A549 (cell line): ENCODE measurements around the gene TRMT1. TPM values are rescaled to one million over a fixed set of nuclear protein-coding genes. Genes with fewer than 3 reads are reported as not detected.
"Not testable (repeated sequence)": the region's sequence is repeated elsewhere in the genome, so short reads cannot be mapped to it uniquely, and the experiment has no call there.

Experiments
- ATAC-seq, 2 experiments: fragments of 200-7000 bp in 1 of 2; fragments of >200 bp in 1 of 2; cut with Nextera tagmentation in 1 of 2; cut with Tn5 transposase in 1 of 2; 3 replicates each; pipeline versions ENCODE4 v1.8.0 to v1.9.1; 2018 to 2020; ENCODE audit warnings: mild to moderate bottlenecking in 1 of 2, moderate library complexity in 1 of 2
- CTCF ChIA-PET: fragments of 300-600 bp; sonication (Branson Sonifier 250); formaldehyde crosslinking; extraction: SDS; loops from one replicate; lab custom pipeline; 2021; ENCODE audit warnings: antibody characterized with exemption, inconsistent platforms; lab: Yijun Ruan, JAX
- POLR2A ChIA-PET: fragments of 350-600 bp; formaldehyde crosslinking; extraction: SDS; loops from one replicate; lab custom pipeline; 2021; ENCODE audit warnings: antibody characterized with exemption, inconsistent platforms; lab: Yijun Ruan, JAX
- DNase-seq, 2 experiments: peaks; one replicate each; pipeline versions ENCODE4 v3.0.0 to v3.0.0-alpha.2; 2011 to 2016; ENCODE audit warnings: low read depth in 1 of 2, low spot score in 1 of 2
- FAIRE-seq: peaks from 2 replicates; lab custom pipeline; 2011; peaks lifted over from hg19 to GRCh38; lab: Jason Lieb, UNC
- H3K27ac ChIP-seq, 2 experiments: fragments of >200 bp; sonication (Bioruptor Twin); formaldehyde crosslinking; 3 replicates each; pipeline ENCODE4 v1.5.1; 2016 to 2017
- H3K4me1 ChIP-seq: fragments of >200 bp; sonication (Bioruptor Twin); formaldehyde crosslinking; 3 replicates; pipeline ENCODE4 v1.6.1; 2016
- H3K4me2 ChIP-seq: fragments of >200 bp; sonication (Bioruptor Twin); formaldehyde crosslinking; 3 replicates; pipeline ENCODE4 v1.6.1; 2016
- H3K4me3 ChIP-seq: fragments of >200 bp; sonication (Bioruptor Twin); formaldehyde crosslinking; 3 replicates; pipeline ENCODE4 v1.5.1; 2016
- H3K9me3 ChIP-seq: fragments of >200 bp; sonication (Bioruptor Twin); formaldehyde crosslinking; 3 replicates; pipeline ENCODE4 v1.6.1; 2016
- BHLHE40 ChIP-seq: IDR thresholded peaks from 2 replicates; pipeline ENCODE4 v1.6.1; 2012; ENCODE audit warnings: low read depth, low read length, inconsistent platforms
- CBX8 ChIP-seq: fragments of 200-600 bp; sonication (generic); IDR thresholded peaks from 2 replicates; pipeline ENCODE4 v1.6.1; 2016
- CEBPB ChIP-seq, 2 experiments: fragments of >200 bp in 1 of 2; sonication (Bioruptor Twin) in 1 of 2; formaldehyde crosslinking in 1 of 2; IDR thresholded peaks; 2 replicates each; pipeline ENCODE4 v1.6.1; 2012 to 2016
- CHD4 ChIP-seq: fragments of 200-600 bp; sonication (generic); IDR thresholded peaks from 2 replicates; pipeline ENCODE4 v1.6.1; 2016; ENCODE audit warnings: antibody characterized with exemption, mild to moderate bottlenecking, borderline replicate concordance
- FOSB ChIP-seq: fragments of 250-450 bp; sonication (Bioruptor Pico); IDR thresholded peaks from 2 replicates; pipeline ENCODE4 v1.5.0; 2020; ENCODE audit warnings: mild to moderate bottlenecking, moderate library complexity
- FOSL2 ChIP-seq, 2 experiments: fragments of 450-650 bp in 1 of 2; fragments of >200 bp in 1 of 2; sonication (Bioruptor Twin) in 1 of 2; formaldehyde crosslinking; IDR thresholded peaks; 2 replicates each; pipeline versions ENCODE4 v1.5.0 to v1.6.1; 2016 to 2020; ENCODE audit warnings: mild to moderate bottlenecking in 1 of 2, moderate library complexity in 1 of 2
- HES2 ChIP-seq: fragments of >200 bp; sonication (Bioruptor Twin); formaldehyde crosslinking; IDR thresholded peaks from 2 replicates; pipeline ENCODE4 v1.6.1; 2016
- HOXA7 ChIP-seq: fragments of 250-450 bp; sonication (Bioruptor Pico); IDR thresholded peaks from 2 replicates; pipeline ENCODE4 v1.5.0; 2020; ENCODE audit warnings: mild to moderate bottlenecking, moderate library complexity
- JUN ChIP-seq, 2 experiments: fragments of >200 bp; sonication (Bioruptor Twin); formaldehyde crosslinking; IDR thresholded peaks; 2 replicates in 1 of 2; 3 replicates in 1 of 2; pipeline ENCODE4 v1.6.1; 2016 to 2017
- KDM5A ChIP-seq: fragments of 200-600 bp; sonication (generic); IDR thresholded peaks from 2 replicates; pipeline ENCODE4 v1.6.1; 2016; ENCODE audit warnings: antibody characterized with exemption, mild to moderate bottlenecking
- MYC ChIP-seq: IDR thresholded peaks from 2 replicates; pipeline ENCODE4 v1.6.1; 2012; ENCODE audit warnings: mild to moderate bottlenecking, inconsistent platforms, low read length, improper control_type of control experiment, borderline replicate concordance
- NPAS2 ChIP-seq: fragments of 250-450 bp; sonication (Bioruptor Pico); IDR thresholded peaks from 2 replicates; pipeline ENCODE4 v1.8.0; 2022; ENCODE audit warnings: mild to moderate bottlenecking, moderate library complexity, borderline replicate concordance
- PHF8 ChIP-seq: fragments of 200-600 bp; sonication (generic); IDR thresholded peaks from 2 replicates; pipeline ENCODE4 v1.6.1; 2016; ENCODE audit warnings: low read depth, mild to moderate bottlenecking, antibody characterized with exemption, moderate library complexity, borderline replicate concordance
- RARB ChIP-seq: fragments of 250-450 bp; sonication (Bioruptor Pico); IDR thresholded peaks from 2 replicates; pipeline ENCODE4 v1.8.0; 2021; ENCODE audit warnings: mild to moderate bottlenecking, moderate library complexity
- TFCP2L1 ChIP-seq: fragments of 250-450 bp; sonication (Bioruptor Pico); IDR thresholded peaks from 2 replicates; pipeline ENCODE4 v1.5.0; 2021; ENCODE audit warnings: mild to moderate bottlenecking
- ZC3H11A ChIP-seq: fragments of 450-650 bp; IDR thresholded peaks from 2 replicates; pipeline ENCODE4 v1.6.1; 2014; ENCODE audit warnings: antibody characterized with exemption, mild to moderate bottlenecking
- ZNF302 ChIP-seq: fragments of 250-450 bp; sonication (Bioruptor Pico); IDR thresholded peaks from 2 replicates; pipeline ENCODE4 v1.9.0; 2021; ENCODE audit warnings: inconsistent platforms, mild to moderate bottlenecking, moderate library complexity
- ZSCAN20 ChIP-seq: fragments of 250-450 bp; sonication (Bioruptor Pico); IDR thresholded peaks from 2 replicates; pipeline ENCODE4 v1.8.0; 2022; ENCODE audit warnings: mild to moderate bottlenecking, moderate library complexity
- WGBS: methylation state at CpG from one replicate; pipeline ENCODE4 v1.1.6; 2017; ENCODE audit errors: missing lambda C conversion rate; 5-methylcytosine and 5-hydroxymethylcytosine counted together
- polyA plus RNA-seq, 4 experiments: library from polyadenylated mRNA; depleted of rRNA in 3 of 4; stranded (reverse); fragments of >200 nt; fragmentation: RNase III in 1 of 4; extraction: RNeasy Plus Mini Kit Qiagen cat#74134 plus additional on column Dnase treatment in 1 of 4; gene quantifications; 2 replicates in 3 of 4; 3 replicates in 1 of 4; pipeline ENCODE4 v1.2.3, GENCODE V29; 2011 to 2017
- TF ChIP-seq, protein P1 (sequence below): IDR thresholded peaks from 2 replicates; pipeline ENCODE4 v1.6.1; 2012; ENCODE audit warnings: low read depth, borderline replicate concordance
- TF ChIP-seq, protein P2 (sequence below): fragments of 450-650 bp; IDR thresholded peaks from 2 replicates; pipeline ENCODE4 v1.6.1; 2014; ENCODE audit warnings: antibody characterized with exemption
- TF ChIP-seq, protein P3 (sequence below): fragments of 250-450 bp; sonication (Bioruptor Pico); IDR thresholded peaks from 2 replicates; pipeline ENCODE4 v1.5.0; 2021; ENCODE audit warnings: mild to moderate bottlenecking, moderate library complexity, borderline replicate concordance

TRMT1 gene
- polyA plus RNA-seq, 2 of the 4 experiments (the other 2 are of a cell fraction) = 18.2 to 29.8 TPM

DNA sequence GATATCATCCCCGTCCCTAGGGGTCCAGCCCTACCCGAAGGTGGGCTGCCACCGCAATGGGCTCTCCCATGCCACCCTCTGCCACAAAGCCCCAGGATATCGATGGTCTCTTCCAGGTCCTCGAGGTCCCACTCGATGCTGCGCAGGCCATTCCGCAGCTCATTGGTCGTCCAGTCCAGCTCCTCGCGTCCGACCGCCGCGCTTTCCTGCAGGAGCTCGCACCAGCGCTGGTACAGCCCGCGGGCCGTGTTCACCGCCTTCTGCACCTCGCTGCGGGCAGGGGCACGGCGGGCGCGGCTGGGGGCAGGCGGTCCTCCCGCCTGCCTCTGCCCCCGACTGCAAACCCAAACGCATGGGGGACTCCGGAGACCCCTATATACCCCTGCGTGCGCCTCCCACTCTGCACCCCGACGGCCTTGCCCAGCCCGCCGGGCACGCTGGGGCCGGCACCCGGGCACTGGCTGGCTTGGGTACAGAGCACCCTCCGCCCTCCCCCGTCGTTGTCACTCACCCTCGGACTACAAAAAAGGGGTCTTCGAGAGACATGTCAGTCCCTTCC, 33.2 kb upstream of the TRMT1 start:
- peak; percentile 6 to 12; a peak in 5 of 6 replicates for ATAC-seq
- 10% methylated on average over 2 of the region's 46 CpGs for WGBS
- no peak for FAIRE-seq
- Histone ChIP-seq H3K4me3 (peak overlapping the region; percentile 95), H3K4me1 (peaks cover 8% of the 10 kb centered on the region; the same call in 1 of the 3 replicates), H3K4me2 (peak overlapping the region; percentile 98), H3K27ac (peak overlapping the region; percentile 99 to 100), H3K9me3 (no peaks in the 10 kb centered on the region)
- CTCF ChIA-PET = interaction anchor here (0.6 to 2.5 kb wide), 10 partner anchors 14 to 184 kb away, joined by 3 to 12 read pairs (median 5); no protein-coding TSS in a partner anchor
- TF ChIP-seq PHF8 (peak; percentile 37; the same call in 1 of the 2 replicates), KDM5A (0 out of 2 replicates have a peak, but pooled peaks have one; percentile 26), CBX8 (no peak), FOSL2 (IDR thresholded peaks at IDR 0.05) (no peak), FOSL2 (CRISPR knock-in tag; IDR thresholded peaks at IDR 0.05) (no peak), BHLHE40 (no peak)
- TF ChIP-seq, protein P1, sequence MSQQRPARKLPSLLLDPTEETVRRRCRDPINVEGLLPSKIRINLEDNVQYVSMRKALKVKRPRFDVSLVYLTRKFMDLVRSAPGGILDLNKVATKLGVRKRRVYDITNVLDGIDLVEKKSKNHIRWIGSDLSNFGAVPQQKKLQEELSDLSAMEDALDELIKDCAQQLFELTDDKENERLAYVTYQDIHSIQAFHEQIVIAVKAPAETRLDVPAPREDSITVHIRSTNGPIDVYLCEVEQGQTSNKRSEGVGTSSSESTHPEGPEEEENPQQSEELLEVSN = 0 out of 2 replicates have a peak, but pooled peaks have one; percentile 39
- POLR2A ChIA-PET = interaction anchor here (1.0 to 2.2 kb wide), 2 partner anchors 14 to 30 kb away, joined by 3 to 25 read pairs; no protein-coding TSS in a partner anchor
- peak in 1 of 2 experiments; percentile 52 for DNase-seq

GRCh38 chr19:13149173-13149627, 32.7 kb upstream of the TRMT1 start:
- peak overlapping the region; percentile 98 for H3K4me2 ChIP-seq
- not testable (repeated sequence) for ATAC-seq, H3K9me3 ChIP-seq, H3K4me1 ChIP-seq, DNase-seq, FAIRE-seq
- peak overlapping the region; percentile 95 for H3K4me3 ChIP-seq
- H3K27ac ChIP-seq = peak overlapping the region; percentile 99 to 100
- ChIA-PET POLR2A (interaction anchor here (1.0 to 2.2 kb wide), 2 partner anchors 14 to 29 kb away, joined by 3 to 25 read pairs; no protein-coding TSS in a partner anchor), CTCF (interaction anchor here (1.0 to 2.5 kb wide), 5 partner anchors 18 to 113 kb away, joined by 4 to 12 read pairs (median 6); no protein-coding TSS in a partner anchor)
- 45% methylated on average over 16 of the region's 17 CpGs for WGBS

GRCh38 chr19:13146763-13147563, 30.4 kb upstream of the TRMT1 start:
- no peak for FAIRE-seq
- Histone ChIP-seq H3K4me2 (no peak overlapping the region), H3K27ac (peak overlapping the region in 1 of 2 experiments; percentile 35; a peak in 1 of 6 replicates), H3K4me3 (no peak overlapping the region), H3K4me1 (peaks cover 18% of the 10 kb centered on the region; the same call in 2 of the 3 replicates), H3K9me3 (no peaks in the 10 kb centered on the region)
- TF ChIP-seq CEBPB (IDR thresholded peaks at IDR 0.05) = peak in 1 of 2 experiments; percentile 41; a peak in 1 of 4 replicates
- no peak for TF ChIP-seq FOSL2 (IDR thresholded peaks at IDR 0.05)
- no peak for TF ChIP-seq FOSL2 (CRISPR knock-in tag; IDR thresholded peaks at IDR 0.05)
- no peak for TF ChIP-seq CHD4
- POLR2A ChIA-PET = no interaction called here
- peak in 1 of 2 experiments; percentile 35 for DNase-seq
- no peak for ATAC-seq
- CTCF ChIA-PET = interaction anchor here (1.0 kb wide), 1 partner anchor 12 kb away, joined by 4 read pairs; no protein-coding TSS in a partner anchor
- 72% methylated on average over 16 of the region's 16 CpGs for WGBS

DNA sequence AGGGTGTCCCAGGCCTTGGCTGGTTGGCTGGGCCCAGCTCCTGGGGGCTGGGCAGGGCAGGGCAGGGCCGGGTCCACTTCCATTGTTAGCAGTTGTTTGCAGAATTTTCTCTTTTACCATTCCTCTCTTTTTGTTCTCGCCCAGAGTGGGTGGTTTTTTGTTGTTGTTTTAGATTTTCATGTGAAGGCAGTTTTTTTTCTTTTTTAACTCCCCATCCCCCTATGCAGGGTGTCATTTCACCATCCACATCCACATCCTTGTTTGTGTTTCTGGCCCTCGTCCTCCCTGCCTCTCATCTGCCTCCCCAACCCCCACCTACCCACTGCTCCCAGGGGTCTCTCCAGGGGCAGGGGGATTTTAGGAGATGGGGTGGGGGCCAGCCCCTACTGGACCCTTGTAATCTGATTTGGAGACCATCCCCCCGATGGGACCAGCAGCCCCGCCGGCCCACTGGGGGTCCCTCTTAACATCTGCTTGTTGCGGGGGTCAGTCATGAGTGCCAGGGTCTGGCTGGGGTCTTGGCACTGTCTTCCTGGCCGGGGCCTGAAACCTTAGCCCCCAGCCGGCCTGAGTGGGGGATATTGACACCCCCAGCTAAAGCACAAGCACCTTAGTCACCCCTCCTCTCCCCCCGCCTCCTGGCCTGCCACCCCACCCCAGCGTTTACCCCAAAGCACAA, 23.2 kb upstream of the TRMT1 start:
- CTCF ChIA-PET = interaction anchor here (1.6 kb wide), 1 partner anchor 162 kb away, joined by 5 read pairs; no protein-coding TSS in a partner anchor
- Histone ChIP-seq H3K4me3 (no peak overlapping the region), H3K9me3 (no peaks in the 10 kb centered on the region), H3K4me1 (peaks cover 23% of the 10 kb centered on the region), H3K27ac (peak overlapping the region in 1 of 2 experiments; percentile 75; a peak in 3 of 6 replicates), H3K4me2 (no peak overlapping the region)
- no peak for FAIRE-seq
- DNase-seq = no peak
- 36% methylated on average over 3 of the region's 11 CpGs for WGBS
- POLR2A ChIA-PET = no interaction called here
- peak; percentile 23 to 31; a peak in 1 of 6 replicates for ATAC-seq
- TF ChIP-seq MYC (no peak), ZNF302 (CRISPR knock-in tag) (no peak), RARB (no peak), JUN (IDR thresholded peaks at IDR 0.05) (no peak), ZC3H11A (no peak), TFCP2L1 (no peak), NPAS2 (CRISPR knock-in tag) (no peak), HES2 (no peak), BHLHE40 (no peak), ZSCAN20 (CRISPR knock-in tag) (no peak), FOSB (CRISPR knock-in tag) (no peak), HOXA7 (CRISPR knock-in tag) (no peak)
- TF ChIP-seq, protein P2, sequence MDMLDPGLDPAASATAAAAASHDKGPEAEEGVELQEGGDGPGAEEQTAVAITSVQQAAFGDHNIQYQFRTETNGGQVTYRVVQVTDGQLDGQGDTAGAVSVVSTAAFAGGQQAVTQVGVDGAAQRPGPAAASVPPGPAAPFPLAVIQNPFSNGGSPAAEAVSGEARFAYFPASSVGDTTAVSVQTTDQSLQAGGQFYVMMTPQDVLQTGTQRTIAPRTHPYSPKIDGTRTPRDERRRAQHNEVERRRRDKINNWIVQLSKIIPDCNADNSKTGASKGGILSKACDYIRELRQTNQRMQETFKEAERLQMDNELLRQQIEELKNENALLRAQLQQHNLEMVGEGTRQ = no peak
- TF ChIP-seq, protein P3, sequence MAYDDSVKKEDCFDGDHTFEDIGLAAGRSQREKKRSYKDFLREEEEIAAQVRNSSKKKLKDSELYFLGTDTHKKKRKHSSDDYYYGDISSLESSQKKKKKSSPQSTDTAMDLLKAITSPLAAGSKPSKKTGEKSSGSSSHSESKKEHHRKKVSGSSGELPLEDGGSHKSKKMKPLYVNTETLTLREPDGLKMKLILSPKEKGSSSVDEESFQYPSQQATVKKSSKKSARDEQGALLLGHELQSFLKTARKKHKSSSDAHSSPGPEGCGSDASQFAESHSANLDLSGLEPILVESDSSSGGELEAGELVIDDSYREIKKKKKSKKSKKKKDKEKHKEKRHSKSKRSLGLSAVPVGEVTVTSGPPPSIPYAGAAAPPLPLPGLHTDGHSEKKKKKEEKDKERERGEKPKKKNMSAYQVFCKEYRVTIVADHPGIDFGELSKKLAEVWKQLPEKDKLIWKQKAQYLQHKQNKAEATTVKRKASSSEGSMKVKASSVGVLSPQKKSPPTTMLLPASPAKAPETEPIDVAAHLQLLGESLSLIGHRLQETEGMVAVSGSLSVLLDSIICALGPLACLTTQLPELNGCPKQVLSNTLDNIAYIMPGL (CRISPR knock-in tag) = no peak
